DMS114 treated with DMSO at 0.1 percent for 48 hours (cell line): Measurements from ENCODE around the gene TIGD3.

Experiments used
- DNase-seq: peaks from one replicate; lab custom pipeline; 2025; ENCODE audit not compliant: unreplicated experiment; lab: John Stamatoyannopoulos, UW

TIGD3 gene

GRCh38 chr11:65366340-65366773 lies 11.8 kb downstream of the TIGD3 start:
- DNase-seq, result peak; percentile 89

GRCh38 chr11:65370659-65371049 lies 16.1 kb downstream of the TIGD3 start:
- DNase-seq, result no peak

- DNase-seq, result no peak
Observed at GRCh38 chr11:65373839-65374580, 19.5 kb downstream of the TIGD3 start.

- DNase-seq, result no peak
Observed at GRCh38 chr11:65375012-65375411, 20.5 kb downstream of the TIGD3 start.

- DNase-seq, result no peak
Observed at GRCh38 chr11:65376138-65376713, 21.7 kb downstream of the TIGD3 start.

- DNase-seq, result no peak
Observed at GRCh38 chr11:65377036-65377435, 22.5 kb downstream of the TIGD3 start.

GRCh38 chr11:65377777-65378176 lies 23.2 kb downstream of the TIGD3 start:
- no peak for DNase-seq

GRCh38 chr11:65378208-65378927 lies 23.8 kb downstream of the TIGD3 start:
- DNase-seq, result no peak

- no peak for DNase-seq
Observed at GRCh38 chr11:65378928-65379638, 24.5 kb downstream of the TIGD3 start.

GRCh38 chr11:65379698-65380459 lies 25.3 kb downstream of the TIGD3 start:
- no peak for DNase-seq

GRCh38 chr11:65380460-65381119 lies 26.0 kb downstream of the TIGD3 start:
- DNase-seq, result no peak

GRCh38 chr11:65381716-65382032 lies 27.1 kb downstream of the TIGD3 start:
- no peak for DNase-seq

- peak; percentile 35 for DNase-seq
Observed at GRCh38 chr11:65382033-65382803, 27.7 kb downstream of the TIGD3 start, which contains the start of gene SLC25A45. TSS of gene SLC25A45 (minus strand) at chr11:65382646. CDS start at chr11:65381951, 695 bp downstream.

- DNase-seq, result no peak
Observed at GRCh38 chr11:65382804-65383368, 28.3 kb downstream of the TIGD3 start.

GRCh38 chr11:65383778-65384177 lies 29.2 kb downstream of the TIGD3 start:
- DNase-seq, result no peak

GRCh38 chr11:65384301-65384889 lies 29.8 kb downstream of the TIGD3 start:
- no peak for DNase-seq

- DNase-seq, result peak; percentile 44
Observed at GRCh38 chr11:65386307-65387140, 32.0 kb downstream of the TIGD3 start, which contains the start of gene FRMD8. TSS of gene FRMD8 (plus strand) at chr11:65386637. CDS start at chr11:65387037, 400 bp downstream.

GRCh38 chr11:65388731-65389130 lies 34.2 kb downstream of the TIGD3 start:
- DNase-seq, result no peak
